ENCODE results near the gene CDH19. TPM values are rescaled to one million over a fixed set of nuclear protein-coding genes. Genes with fewer than 3 reads are reported as not detected.
"Not testable (repeated sequence)": the region's sequence is repeated elsewhere in the genome, so short reads cannot be mapped to it uniquely, and the experiment has no call there.

The CDH19 gene
- total RNA-seq, 1 donor from 2014 or later = not detected

DNA sequence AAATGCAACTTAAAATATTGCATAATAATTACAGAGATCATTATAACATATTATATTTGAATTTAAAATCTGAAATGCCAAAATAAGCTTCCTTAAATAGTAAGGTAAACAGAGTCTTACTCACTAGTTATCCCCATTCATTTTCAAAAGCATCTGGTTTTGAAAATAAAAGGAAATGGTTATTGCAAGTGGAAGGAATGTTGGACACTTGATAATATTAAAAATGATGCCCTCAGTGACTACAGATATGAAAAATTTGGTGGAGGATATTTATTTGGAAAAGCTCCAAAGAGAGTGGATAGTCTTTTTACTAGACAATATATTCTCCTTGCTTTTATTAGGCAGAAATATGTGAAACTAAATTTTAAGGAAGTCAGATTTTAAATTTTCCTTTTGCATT, 39.7 kb downstream of the CDH19 start:
- intact Hi-C loops (cut with micrococcal nuclease) = no loop called here

DNA sequence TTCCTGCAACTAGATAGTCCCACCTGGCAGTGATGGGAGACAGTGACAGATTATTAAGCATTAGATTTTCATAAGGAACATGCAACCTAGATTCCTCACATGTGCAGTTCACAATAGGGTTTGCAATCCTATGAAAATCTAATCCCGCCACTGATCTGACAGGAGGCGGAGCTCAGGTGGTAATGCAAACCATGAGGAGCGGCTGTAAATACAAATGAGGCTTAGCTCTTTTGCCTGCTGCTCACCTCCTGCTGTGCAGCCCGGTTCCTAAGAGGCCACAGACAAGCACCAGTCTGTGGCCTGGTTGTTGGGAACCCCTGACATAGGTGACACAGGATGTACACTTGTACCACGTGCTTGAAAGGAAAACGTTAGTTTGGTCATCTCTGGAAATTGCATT, 41.6 kb downstream of the CDH19 start:
- intact Hi-C loops (cut with micrococcal nuclease) = no loop called here

DNA sequence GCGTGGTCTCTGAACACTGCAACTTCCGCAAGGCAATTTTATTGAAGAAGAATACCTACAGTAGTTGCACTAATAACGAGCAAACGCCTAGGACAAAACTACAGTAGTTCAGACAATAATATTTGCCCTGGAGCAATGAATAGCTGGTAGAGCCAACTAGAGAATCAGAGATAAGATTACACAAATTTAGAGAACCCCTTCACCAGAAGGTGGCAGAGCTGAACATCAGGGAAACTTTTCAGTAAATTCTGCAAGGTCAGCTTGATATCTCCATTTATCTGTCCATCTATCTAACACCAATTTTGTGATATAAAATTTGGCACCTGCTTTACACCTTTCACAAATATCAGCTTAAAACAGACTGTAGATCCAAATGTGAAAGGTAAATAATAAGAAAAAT, 43.8 kb downstream of the CDH19 start:
- intact Hi-C loops (cut with micrococcal nuclease) = no loop called here

DNA sequence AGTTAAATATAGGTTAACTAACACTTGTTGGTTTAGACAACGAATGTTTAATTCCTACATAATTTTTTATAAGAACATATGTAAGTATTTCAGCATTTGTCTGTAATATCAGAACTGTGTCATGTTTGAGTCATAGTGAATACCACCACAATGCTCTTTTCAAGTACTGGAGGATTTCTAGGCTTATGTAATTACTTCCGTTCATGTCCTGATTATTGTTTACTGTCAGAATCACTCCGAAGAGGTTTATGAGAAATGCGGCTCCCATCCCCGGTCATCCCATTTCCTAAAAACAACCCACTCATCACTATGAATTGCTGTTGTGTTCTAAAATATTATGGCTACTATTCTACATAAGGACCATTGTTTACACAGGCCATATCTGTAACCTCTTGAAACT, 45.1 kb downstream of the CDH19 start:
- intact Hi-C loops (cut with micrococcal nuclease) = no loop called here

DNA sequence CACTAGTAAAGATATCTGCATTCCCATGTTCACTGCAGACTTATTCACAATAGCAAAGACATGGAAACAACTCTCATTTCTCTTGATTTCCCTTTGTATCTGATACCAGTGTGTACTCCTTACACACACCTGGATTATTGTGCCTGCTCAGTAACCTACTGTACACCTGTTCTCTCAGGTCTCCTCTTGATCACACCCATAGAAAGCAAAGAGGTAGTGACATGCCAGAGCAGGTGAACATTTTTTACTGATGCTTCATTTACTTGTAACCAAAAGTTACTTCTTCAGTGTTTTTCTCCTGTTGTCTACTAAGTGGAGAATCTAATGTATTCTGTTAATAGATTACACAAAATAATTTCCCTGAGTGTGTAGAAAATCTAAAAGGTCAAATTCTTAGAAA, 46.8 kb downstream of the CDH19 start:
- intact Hi-C loops (cut with micrococcal nuclease) = no loop called here

DNA sequence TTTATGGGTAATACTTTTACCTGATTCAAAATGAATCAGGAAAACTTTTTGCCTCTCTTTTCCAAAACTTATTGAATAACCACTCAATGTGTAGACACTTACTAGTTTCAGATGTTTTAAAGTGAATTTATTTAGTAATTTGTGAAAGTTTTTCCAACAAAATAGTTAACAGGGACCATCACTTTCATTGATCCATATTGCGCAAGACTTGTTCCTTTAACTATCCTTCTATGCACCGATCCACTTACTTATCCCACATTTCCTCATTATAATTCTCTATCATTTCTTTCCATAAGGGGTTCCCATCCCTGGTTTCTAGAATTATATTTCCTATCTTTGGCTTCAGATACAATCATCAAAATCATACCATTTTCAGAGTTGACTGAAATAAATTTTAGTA, 48.3 kb downstream of the CDH19 start:
- intact Hi-C loops (cut with micrococcal nuclease) = no loop called here

DNA sequence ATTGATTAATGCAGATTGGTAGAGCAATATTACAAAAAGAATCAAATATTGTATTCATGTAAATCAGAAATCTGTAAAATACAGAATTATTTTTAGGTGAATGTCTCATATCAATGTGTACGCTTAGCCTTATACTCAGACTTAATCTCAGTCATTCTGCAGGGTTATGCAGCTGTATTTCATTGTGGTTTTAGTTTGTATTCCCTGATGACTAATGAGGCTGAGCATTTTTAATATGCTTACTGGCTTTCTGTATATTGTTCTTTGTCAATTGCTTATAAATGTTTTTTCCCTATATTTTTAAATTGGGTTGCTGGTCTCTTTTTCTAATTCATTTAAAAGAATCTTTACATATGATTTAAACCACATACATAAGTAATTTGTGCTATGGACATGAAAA, 50.1 kb downstream of the CDH19 start:
- intact Hi-C loops (cut with micrococcal nuclease) = no loop called here

DNA sequence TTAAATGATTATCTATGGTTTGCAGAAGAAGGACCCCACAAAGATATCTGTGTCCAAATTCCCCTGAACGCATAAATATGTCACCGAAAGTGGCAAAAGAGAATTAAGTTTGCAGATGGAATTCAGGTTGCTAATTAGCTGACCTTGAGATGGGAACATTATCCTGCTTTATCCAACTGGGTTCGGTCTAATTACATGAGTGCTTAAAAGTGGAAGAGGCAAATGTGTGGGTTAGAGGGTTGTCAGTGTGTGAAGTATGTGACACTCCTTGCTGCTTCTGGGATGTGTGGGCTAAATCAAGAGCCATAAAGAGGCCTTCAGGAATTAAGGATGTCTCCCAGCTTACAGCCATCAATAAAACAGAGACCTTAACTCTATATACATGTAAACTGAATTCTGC, 53.5 kb downstream of the CDH19 start:
- intact Hi-C loops (cut with micrococcal nuclease) = no loop called here

DNA sequence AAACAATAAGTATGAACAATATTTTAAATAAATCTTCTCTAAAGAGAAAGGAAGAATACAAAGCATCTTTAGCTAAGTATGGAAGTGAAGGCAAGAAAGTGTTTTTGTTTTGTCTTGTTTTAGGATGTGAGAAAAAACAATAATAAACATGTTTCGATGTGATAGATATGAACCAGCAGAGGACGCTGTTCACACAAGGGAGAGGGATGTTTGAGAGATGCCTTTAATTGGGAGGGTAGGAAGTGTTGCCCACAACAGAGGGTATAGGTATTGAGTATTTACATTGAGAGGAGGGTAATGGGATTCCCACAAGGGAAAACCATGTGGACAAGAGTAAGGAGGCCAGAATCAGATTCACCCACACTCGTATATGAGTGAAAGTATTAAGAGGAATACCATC, 55.1 kb downstream of the CDH19 start:
- intact Hi-C loops (cut with micrococcal nuclease) = no loop called here

DNA sequence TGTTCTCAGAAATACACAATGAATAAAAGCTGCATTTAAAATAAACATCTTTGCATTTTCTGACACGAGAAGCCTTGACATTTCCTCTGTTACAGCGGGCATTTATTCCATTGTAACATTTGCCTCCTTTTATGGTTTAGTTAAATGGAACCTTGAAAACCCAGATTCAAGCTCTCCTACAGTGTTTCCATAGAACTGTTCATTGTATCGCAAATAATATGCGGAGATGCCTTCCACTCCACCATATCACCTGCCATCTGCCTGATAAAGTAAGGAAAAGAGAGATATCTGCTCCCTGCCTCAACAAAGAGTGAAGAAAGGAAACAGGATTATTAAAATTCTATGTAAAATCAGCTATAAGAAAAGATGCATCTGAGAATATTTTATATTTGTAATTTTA, 69.8 kb downstream of the CDH19 start:
- intact Hi-C loops (cut with micrococcal nuclease) = no loop called here

DNA sequence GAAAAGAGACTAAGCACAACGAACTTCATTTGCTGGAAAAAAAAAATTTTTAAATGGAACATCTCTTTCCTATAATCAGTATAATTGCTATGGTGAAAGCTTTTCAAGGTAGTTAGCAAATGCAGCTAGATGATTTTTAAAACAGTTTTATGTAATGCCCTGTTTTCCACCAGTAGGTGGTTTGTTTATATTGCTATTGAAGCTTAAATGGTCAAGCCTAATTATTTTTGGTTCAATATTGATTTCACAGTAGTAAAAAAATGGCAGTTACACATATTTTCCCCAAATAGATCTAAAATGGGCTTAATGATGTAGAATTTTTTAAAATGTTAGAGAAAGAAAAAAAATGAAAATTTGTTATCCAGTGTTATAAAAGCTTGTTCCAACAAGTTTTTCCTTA, 70.2 kb downstream of the CDH19 start:
- intact Hi-C loops (cut with micrococcal nuclease) = no loop called here

DNA sequence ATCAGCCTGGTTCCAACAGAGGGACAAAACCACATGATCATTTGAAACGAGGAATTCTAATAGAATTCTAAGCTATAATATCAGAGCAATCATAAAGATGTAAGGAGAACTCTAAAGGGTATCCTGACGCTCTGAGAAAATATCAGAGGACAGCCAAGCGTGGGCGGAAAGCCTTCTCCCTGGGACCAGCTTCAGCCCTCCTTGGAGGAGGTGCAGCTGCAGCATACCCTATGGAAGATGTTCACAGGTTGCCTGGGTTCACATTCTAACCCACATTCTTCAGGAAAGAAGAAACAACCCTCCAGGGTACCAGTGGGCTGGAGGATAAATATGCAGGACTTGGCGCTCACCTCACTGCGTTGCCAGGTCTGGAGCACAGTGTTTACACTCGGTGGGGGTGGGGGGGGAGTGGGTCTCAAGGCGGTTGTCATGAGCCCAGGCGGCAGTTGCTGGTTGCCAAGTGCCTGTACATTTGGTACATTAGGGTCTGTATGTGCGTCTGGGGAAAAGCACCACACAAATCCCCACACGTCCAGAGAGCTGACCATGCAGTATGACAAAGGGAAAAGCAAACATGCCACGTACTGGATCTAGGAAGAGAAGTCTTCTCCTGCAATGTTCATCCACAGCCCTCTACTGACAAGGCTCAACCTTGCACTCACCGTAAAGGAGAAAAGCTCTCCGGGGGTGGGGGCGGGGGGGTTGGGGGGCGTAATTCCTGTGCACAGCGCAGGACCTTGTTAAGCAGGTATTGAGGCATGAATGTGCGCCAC, 80.5 kb downstream of the CDH19 start:
- intact Hi-C loops (cut with micrococcal nuclease) = no loop called here

DNA sequence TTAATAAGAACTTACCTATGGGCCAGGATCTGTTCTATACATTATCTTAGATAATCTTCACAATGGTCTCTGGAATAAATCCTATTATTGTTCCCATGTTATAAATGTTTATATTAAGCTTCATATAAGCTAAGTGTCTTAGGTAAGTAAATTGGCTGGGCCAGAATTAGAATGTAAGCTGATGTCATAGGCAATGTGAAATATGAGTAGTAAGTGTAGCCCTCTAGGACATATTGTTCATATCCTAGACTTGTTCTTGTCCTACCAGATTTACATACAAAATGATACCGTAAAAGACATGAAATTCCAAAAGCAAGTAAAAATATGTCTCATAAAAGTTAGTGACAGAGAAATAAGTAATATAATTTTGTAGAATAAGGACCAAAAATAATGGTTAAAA, 89.9 kb downstream of the CDH19 start:
- intact Hi-C loops (cut with micrococcal nuclease) = no loop called here

DNA sequence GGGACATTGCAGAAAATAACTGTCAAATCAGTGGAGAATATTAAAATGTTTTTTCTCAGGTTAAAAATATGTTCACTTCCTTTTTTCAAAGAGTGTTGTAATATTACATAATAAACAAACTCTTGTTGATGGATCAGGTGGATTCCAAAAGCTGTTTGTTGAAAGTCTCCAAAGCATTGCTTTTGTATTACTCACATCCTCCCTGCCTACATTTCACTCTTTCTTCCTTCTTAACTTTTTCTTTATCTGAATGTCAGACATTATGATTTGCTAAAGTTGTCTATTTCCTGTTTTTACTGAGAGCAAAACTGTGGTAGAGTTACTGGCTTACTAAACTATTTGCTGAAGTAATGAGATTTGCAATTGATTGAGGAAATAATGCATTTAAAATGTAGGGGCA, 92.1 kb downstream of the CDH19 start:
- intact Hi-C loops (cut with micrococcal nuclease) = no loop called here

DNA sequence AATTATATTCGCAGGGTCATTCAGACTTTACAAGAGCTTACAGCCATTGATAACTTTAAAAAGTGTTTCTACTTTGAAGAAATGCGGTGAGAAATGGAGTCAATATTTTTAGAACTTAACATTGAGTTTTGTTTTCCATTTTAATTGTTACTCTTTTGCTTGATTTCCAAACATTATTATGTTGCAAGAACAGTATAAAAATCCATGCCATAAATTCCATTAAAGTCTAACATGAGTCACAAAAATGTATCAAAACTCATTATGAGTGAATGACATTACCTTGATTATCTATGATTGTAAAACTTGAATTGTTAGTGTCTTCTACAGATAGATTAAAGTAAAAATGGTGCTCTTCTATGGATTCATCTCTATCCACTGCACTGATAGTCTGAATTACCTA, 92.6 kb downstream of the CDH19 start:
- intact Hi-C loops (cut with micrococcal nuclease) = no loop called here

DNA sequence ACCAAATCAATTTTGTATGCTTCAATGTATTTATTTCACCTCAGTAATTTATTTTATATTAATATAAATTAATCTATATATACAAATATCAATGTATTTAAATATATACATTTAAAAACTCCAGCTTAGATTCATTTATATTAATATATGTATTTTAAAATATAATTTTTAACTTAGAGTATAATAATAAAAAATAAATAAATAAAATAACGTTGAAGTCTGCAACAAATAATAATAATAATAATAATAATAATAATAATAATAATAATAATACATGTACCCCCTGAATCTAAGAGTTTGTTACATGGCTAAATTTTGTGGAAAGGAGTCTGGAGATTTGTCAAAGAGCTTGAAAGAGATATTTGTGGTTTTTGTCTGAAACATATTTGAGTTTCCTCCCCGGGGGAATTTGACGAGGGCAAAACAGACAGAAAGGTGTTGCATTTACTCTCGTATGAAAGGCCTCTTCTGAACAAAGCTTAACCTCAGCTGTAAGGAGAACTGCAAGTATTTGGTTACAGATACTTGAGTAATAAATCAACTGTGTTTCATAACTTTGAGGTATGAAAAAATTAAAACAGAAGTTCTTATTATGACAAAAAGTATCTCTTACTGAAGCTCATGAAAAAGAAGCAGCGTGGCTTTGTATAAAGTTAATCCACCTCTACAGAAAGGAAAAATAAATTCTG, 93.4 kb downstream of the CDH19 start:
- intact Hi-C loops (cut with micrococcal nuclease) = no loop called here

DNA sequence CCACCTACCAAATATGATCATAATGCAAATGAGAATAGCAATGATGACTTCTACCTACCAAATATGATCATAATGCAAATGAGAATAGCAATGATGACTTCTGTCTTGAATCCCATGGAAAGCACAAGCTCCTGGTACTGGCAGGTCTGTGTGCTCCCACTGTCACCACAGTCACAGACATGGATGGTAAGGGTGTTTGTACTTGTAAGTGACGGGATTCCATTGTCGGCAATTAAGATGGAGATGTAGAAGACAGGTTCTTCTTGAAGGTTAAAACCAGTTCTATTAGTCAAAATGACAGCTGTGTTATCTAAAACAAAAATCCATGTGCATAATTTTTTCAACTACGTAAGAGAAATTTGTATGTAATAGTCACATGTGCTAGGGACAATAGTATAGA, 95.0 kb downstream of the CDH19 start:
- intact Hi-C loops (cut with micrococcal nuclease) = no loop called here

DNA sequence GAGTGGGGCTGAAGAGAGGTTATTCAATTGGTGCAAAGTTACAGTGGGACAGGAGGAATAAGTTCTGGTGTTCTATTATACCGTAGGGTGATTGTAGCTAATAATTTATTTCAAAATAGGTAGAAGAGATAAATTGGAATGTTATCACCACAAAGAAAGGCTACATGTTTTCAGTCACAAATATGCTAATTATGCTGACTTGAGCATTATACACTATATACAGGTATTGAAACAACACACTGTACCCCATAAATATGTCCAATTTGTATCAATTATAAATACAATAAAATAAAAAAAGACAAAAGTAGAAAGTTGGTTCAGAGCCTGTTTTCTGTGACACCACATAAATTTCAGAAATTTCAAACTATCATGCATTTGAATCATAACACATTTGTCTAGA, 97.7 kb downstream of the CDH19 start:
- intact Hi-C loops (cut with micrococcal nuclease) = no loop called here

DNA sequence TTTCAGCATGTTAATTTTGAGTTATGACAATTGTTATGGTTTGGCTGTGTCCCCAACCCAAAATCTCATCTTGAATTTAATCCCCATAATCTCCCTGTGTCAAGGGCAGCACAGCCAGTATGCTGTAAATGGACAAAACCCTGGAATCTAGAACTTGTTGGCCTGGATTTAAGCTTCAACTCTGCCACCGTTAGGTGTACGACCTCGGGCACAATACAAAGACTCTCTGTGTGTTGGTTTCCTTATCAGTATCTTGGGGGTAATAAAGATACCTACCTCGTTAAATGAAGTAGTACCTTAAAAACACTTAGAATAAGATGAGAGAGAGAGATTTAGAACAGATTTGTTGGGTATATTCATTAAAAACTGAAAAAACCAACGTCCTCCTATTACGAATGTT, 106.5 kb downstream of the CDH19 start:
- intact Hi-C loops (cut with micrococcal nuclease) = no loop called here

DNA sequence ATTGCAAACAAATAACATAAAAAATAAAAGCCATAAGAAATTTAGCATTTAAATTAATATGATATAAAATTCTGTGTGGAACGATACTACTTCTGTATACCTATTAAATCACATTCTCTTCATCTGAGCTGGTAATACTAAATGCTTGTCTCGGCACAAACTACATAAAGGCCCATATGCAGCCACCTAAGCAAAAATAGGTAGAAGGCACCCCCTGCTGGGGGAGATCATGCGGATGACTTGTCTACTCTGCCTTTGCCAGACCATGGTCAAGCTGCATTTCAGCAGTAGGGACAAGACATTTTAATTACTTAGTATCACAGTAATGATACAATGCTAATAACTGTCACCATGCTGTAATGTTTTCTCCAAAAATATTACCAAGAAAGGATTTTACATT, 108.0 kb downstream of the CDH19 start:
- intact Hi-C loops (cut with micrococcal nuclease) = no loop called here

DNA sequence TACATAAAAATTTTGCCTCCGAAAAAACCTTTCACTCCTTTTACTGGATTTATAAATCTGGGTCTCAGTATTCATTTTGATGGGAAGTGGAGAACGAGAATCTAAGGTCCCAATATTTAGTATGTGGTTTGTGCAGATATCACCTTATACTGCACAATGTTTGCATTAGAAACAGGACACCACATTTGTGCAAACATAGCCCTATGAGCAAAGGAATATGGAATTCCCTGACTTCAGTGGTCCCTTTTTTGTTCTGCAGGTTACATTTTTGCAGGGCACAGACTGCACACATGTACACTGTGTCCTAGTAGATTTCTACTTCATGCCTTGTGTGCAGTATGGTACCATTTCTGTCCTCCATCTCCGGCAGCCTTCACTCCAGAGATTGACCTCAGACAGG, 130.0 kb downstream of the CDH19 start:
- intact Hi-C loops (cut with micrococcal nuclease) = no loop called here

DNA sequence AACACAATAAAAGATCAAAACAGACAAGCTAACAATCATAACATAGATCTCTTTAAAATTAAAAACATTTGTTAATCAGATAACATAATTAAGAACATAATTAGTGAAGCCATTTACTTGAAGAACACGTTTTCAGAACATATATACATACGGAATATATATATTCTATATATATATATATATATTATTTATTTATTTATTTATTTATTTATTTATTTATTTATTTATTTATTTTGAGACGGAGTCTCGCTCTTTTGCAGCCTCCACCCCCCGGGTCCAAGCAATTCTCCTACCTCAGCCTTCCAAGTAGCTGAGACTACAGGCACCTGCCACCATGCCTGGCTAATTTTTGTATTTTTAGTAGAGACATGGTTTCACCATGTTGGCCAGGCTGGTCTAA, 137.7 kb downstream of the CDH19 start:
- intact Hi-C loops (cut with micrococcal nuclease) = not testable (repeated sequence)

DNA sequence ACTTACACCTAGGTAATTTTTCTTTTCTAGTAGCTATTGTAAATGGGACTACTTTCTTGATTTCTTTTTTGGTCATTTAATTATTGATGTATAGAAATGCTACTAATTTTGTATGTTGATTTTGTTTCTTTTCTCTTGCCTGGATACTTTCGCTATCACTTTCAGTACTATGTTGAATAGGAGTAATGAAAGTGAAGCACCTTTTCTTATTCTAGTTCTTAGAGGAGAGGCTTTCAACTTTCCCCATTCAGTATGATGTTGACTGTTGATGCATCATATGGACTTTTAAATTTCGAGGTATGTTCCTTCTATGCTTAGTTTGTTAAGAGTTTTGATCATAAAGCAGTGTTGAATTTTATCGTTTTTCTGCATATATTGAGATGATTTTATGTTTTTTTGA, 142.5 kb downstream of the CDH19 start:
- intact Hi-C loops (cut with micrococcal nuclease) = no loop called here

All from T-helper 1 cell treated with Interleukin-12 subunit alpha and Interleukin-12 subunit beta and Interleukin-4 antibody, amounts not matched to agents 30 ng/mL and 1 ng/mL, for 36 hours (primary cell).